Mammary epithelial cell (primary cell): ENCODE data around the gene RBM12.

Source experiments
- EZH2 ChIP-seq: IDR thresholded peaks from 2 replicates; pipeline ENCODE4 v1.6.1; 2012; ENCODE audit warnings: low read length, inconsistent platforms, borderline replicate concordance
- TF ChIP-seq, protein P1 (sequence below), 2 donors: IDR thresholded peaks in 1 of 2; conservative IDR thresholded peaks in 1 of 2; 2 replicates each; pipeline ENCODE4 v1.5.1; 2011 to 2012; ENCODE audit warnings: inconsistent platforms in 2 of 2, low read length in 2 of 2, mild to moderate bottlenecking in 2 of 2, control low read depth in 1 of 2, low read depth in 1 of 2; ENCODE audit not compliant: insufficient read depth in 1 of 2; ENCODE audit errors: extremely low read depth in 1 of 2

DNA sequence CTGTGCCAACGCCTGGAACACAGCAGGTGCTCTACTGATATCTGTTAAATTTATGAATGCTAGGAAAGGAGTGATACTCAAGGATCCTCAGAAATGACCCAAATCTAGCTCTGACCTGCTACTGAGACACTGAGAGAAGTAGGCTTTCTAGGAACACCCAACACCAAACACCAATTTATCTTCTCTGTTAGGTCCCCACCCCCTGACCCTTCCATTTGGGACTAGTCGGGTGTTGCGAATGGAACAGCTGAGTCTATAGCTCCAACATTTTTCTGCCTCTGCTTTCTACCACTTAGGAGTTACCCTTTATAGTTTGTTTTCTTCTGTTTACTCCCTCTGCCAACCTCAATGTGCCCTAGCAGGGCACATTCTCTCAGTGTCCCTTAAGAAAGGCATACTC, 24.0 kb downstream of the RBM12 start:
- TF ChIP-seq, protein P1, sequence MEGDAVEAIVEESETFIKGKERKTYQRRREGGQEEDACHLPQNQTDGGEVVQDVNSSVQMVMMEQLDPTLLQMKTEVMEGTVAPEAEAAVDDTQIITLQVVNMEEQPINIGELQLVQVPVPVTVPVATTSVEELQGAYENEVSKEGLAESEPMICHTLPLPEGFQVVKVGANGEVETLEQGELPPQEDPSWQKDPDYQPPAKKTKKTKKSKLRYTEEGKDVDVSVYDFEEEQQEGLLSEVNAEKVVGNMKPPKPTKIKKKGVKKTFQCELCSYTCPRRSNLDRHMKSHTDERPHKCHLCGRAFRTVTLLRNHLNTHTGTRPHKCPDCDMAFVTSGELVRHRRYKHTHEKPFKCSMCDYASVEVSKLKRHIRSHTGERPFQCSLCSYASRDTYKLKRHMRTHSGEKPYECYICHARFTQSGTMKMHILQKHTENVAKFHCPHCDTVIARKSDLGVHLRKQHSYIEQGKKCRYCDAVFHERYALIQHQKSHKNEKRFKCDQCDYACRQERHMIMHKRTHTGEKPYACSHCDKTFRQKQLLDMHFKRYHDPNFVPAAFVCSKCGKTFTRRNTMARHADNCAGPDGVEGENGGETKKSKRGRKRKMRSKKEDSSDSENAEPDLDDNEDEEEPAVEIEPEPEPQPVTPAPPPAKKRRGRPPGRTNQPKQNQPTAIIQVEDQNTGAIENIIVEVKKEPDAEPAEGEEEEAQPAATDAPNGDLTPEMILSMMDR (conservative IDR thresholded peaks at IDR 0.05 in 1 of 2, IDR thresholded peaks at IDR 0.05 in 1 of 2; ENCODE audit: extremely low read depth in 1 of 2, insufficient read depth in 1 of 2, low read depth in 1 of 2, low read length in 2 of 2): no peak
- TF ChIP-seq EZH2: no peak
